ENCODE results near the gene TNFAIP8L2. TPM values are rescaled to one million over a fixed set of nuclear protein-coding genes. Genes with fewer than 3 reads are reported as not detected.

Gene TNFAIP8L2
- total RNA-seq, 4 donors from 2014 or later, result 1.1 to 3.1 (median 1.4) TPM; not detected in 1

DNA sequence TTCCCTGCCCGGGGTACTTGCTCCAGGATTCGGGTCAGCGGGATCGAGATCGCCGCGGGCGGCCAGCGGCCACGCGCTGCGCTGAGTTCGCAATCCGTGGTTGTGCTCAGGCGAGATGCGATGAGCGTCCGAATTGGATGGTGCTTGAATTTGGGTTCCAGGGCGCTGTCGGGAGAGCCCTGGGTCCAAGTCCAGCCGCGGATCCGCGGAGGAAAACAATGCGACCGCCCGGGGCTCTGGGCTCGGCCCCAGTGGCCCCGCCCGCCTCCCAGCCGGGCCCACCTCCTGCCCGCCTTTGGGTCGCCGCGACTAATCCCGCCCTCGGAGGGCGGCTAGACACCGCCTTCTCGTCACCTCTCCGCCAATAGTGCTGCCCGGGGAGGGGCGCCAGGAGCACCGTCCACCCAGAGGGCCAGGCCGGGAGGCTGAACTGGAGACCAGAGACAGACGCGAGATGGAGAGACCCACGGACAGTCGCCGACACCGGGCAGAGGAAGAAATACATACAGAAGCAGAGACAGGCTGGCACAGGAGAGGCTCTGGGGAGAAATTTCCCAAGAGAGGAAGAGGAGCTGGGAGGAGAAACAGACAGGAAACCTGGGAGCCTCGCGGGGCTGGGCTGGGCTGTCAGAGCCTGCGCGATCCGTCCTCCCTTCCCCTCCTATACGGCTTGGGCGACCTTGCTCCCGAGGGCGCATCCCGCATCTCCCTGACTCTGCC lies 9.9 kb upstream of the TNFAIP8L2 start, which contains the start of gene SEMA6C:
Gene SEMA6C (minus strand): TSS at position 220 of the 720 bp plus-strand sequence. CDS start 4,010 bp downstream, outside the sequence.
- no peaks in the 10 kb centered on the region for H3K36me3 ChIP-seq
- in situ Hi-C loops (cut with MboI; ENCODE audit: low sequenced_read_pairs in 4 of 4), result no loop called here
- no peaks in the 10 kb centered on the region for H3K9me3 ChIP-seq
- TF ChIP-seq, protein P1, sequence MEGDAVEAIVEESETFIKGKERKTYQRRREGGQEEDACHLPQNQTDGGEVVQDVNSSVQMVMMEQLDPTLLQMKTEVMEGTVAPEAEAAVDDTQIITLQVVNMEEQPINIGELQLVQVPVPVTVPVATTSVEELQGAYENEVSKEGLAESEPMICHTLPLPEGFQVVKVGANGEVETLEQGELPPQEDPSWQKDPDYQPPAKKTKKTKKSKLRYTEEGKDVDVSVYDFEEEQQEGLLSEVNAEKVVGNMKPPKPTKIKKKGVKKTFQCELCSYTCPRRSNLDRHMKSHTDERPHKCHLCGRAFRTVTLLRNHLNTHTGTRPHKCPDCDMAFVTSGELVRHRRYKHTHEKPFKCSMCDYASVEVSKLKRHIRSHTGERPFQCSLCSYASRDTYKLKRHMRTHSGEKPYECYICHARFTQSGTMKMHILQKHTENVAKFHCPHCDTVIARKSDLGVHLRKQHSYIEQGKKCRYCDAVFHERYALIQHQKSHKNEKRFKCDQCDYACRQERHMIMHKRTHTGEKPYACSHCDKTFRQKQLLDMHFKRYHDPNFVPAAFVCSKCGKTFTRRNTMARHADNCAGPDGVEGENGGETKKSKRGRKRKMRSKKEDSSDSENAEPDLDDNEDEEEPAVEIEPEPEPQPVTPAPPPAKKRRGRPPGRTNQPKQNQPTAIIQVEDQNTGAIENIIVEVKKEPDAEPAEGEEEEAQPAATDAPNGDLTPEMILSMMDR (IDR thresholded peaks at IDR 0.05 in 4 of 5, conservative IDR thresholded peaks at IDR 0.05 in 1 of 5), result peak in 1 of 5 experiments; percentile 8
- peak; percentile 97 to 98 for TF ChIP-seq POLR2A (IDR thresholded peaks at IDR 0.05)
- H3K4me3 ChIP-seq, result peak within 1 kb of the TSS; percentile 89 to 97 (median 92)
- H3K27ac ChIP-seq, result peak within 1 kb of the TSS; percentile 95 to 99 (median 98)
- intact Hi-C loops (cut with DNase I; ENCODE audit: low total_unique reads), result loop anchor here (1.0 to 5.0 kb wide), 5 partner anchors 19 to 584 kb away; partner anchors contain the start of genes GABPB2 and LYSMD1
- H3K27me3 ChIP-seq, result no peaks in the 10 kb centered on the region
- ATAC-seq (peak; percentile 52 to 66), DNase-seq (peak; percentile 97 to 98)
- peaks cover 40 to 48% of the 10 kb centered on the region in 2 donors for H3K4me1 ChIP-seq

- intact Hi-C loops (cut with DNase I; ENCODE audit: low total_unique reads), result loop anchor here (2.0 to 5.0 kb wide), 4 partner anchors 35 to 585 kb away; partner anchors contain the start of gene GABPB2
- H3K36me3 ChIP-seq, result no peaks in the 10 kb centered on the region
- H3K9me3 ChIP-seq, result no peaks in the 10 kb centered on the region
- in situ Hi-C loops (cut with MboI; ENCODE audit: low sequenced_read_pairs in 4 of 4), result no loop called here
- DNase-seq (peak; percentile 43 to 75), ATAC-seq (peak; percentile 44 to 53)
- no peak for TF ChIP-seq POLR2A (IDR thresholded peaks at IDR 0.05)
- TF ChIP-seq, protein P1 (IDR thresholded peaks at IDR 0.05 in 4 of 5, conservative IDR thresholded peaks at IDR 0.05 in 1 of 5), result no peak
- H3K27me3 ChIP-seq, result no peaks in the 10 kb centered on the region
- peak overlapping the region; percentile 89 to 97 (median 92) for H3K4me3 ChIP-seq
- peak overlapping the region; percentile 95 to 99 (median 98) for H3K27ac ChIP-seq
- H3K4me1 ChIP-seq, result peaks cover 35 to 43% of the 10 kb centered on the region in 2 donors
These were observed 9.3 kb upstream of the TNFAIP8L2 start for GRCh38 chr1:151147132-151147503.

DNA sequence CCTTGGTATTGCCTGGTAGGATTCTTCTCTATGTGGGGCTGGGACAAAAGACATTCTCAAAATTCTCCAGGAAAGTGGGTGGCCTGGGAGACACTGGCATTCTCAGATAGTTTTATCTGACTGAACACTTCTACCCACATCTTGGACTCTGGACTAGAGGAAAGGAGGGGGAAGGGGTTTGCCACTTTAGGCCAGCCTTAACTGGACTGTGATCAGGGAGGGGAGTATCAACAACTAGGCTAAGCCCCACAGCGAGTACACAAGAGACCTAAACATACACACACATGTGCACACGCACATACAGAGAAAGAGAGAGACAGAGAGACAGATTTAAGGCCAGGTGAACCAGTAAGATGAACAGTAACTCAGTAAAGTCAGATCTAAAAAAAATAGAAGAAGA lies 8.8 kb upstream of the TNFAIP8L2 start:
- peak overlapping the region; percentile 95 to 99 (median 98) for H3K27ac ChIP-seq
- intact Hi-C loops (cut with DNase I; ENCODE audit: low total_unique reads), result loop anchor here (2.0 to 5.0 kb wide), 4 partner anchors 35 to 585 kb away; partner anchors contain the start of gene GABPB2
- ATAC-seq (no peak), DNase-seq (peak in 1 of 2 donors; percentile 12)
- in situ Hi-C loops (cut with MboI; ENCODE audit: low sequenced_read_pairs in 4 of 4), result no loop called here
- peak overlapping the region in 3 of 4 donors; percentile 89 to 97 (median 90) for H3K4me3 ChIP-seq
- H3K9me3 ChIP-seq, result no peaks in the 10 kb centered on the region
- TF ChIP-seq POLR2A (IDR thresholded peaks at IDR 0.05), result no peak
- TF ChIP-seq, protein P1 (IDR thresholded peaks at IDR 0.05 in 4 of 5, conservative IDR thresholded peaks at IDR 0.05 in 1 of 5), result no peak
- H3K4me1 ChIP-seq, result peaks cover 29 to 37% of the 10 kb centered on the region in 2 donors
- no peaks in the 10 kb centered on the region for H3K36me3 ChIP-seq
- no peaks in the 10 kb centered on the region for H3K27me3 ChIP-seq

- Histone ChIP-seq H3K4me3 (peak overlapping the region in 1 of 4 donors; percentile 33), H3K27ac (peak overlapping the region in 1 of 4 donors; percentile 12), H3K4me1 (peaks cover 16 to 17% of the 10 kb centered on the region in 2 donors), H3K36me3 (peaks cover 0 to 35% of the 10 kb centered on the region in 2 donors), H3K27me3 (no peaks in the 10 kb centered on the region), H3K9me3 (no peaks in the 10 kb centered on the region)
- intact Hi-C loops (cut with DNase I; ENCODE audit: low total_unique reads) (loop anchor here (2.0 kb wide), 1 partner anchor 86 kb away; the partner anchor contains the start of gene GABPB2), in situ Hi-C loops (cut with MboI; ENCODE audit: low sequenced_read_pairs in 4 of 4) (loop anchor here in 3 of 4 donors (5.0 to 10.0 kb wide), 2 partner anchors 52 to 60 kb away; no protein-coding TSS in a partner anchor)
- ATAC-seq (no peak), DNase-seq (no peak)
- no peak for TF ChIP-seq POLR2A (IDR thresholded peaks at IDR 0.05)
- TF ChIP-seq, protein P1 (IDR thresholded peaks at IDR 0.05 in 4 of 5, conservative IDR thresholded peaks at IDR 0.05 in 1 of 5), result no peak
These were observed 650 bp downstream of the TNFAIP8L2 start for GRCh38 chr1:151157067-151157531.

Measured in gastrocnemius medialis (tissue), 4 donors.